HepG2 (cell line): ENCODE results near the gene CACNG7. TPM values are rescaled to one million over a fixed set of nuclear protein-coding genes. Genes with fewer than 3 reads are reported as not detected.

ENCODE experiments used
- BHLHE40 ChIP-seq: IDR thresholded peaks from 2 replicates; pipeline ENCODE4 v1.6.1; 2011; ENCODE audit warnings: low read length, improper control_type of control experiment
- CBFB ChIP-seq: sonication (generic); formaldehyde crosslinking; IDR thresholded peaks from 2 replicates; pipeline ENCODE4 v1.4.0; 2020; ENCODE audit warnings: missing genetic modification reagents
- CEBPG ChIP-seq: IDR thresholded peaks from 2 replicates; pipeline ENCODE4 v1.6.1; 2016
- CHD2 ChIP-seq: IDR thresholded peaks from 2 replicates; pipeline ENCODE4 v1.6.1; 2011; ENCODE audit warnings: low read depth, low read length, improper control_type of control experiment
- FOXP1 ChIP-seq, 2 experiments: fragments of 450-650 bp in 1 of 2; IDR thresholded peaks; 2 replicates each; pipeline ENCODE4 v1.6.1; 2017 to 2018; ENCODE audit warnings: antibody characterized with exemption in 1 of 2
- HMGA1 ChIP-seq: sonication (generic); formaldehyde crosslinking; conservative IDR thresholded peaks from 2 replicates; pipeline ENCODE4 v1.4.0; 2020; ENCODE audit warnings: missing genetic modification reagents
- HNRNPH1 ChIP-seq: fragments of 200-400 bp; formaldehyde crosslinking; optimal IDR thresholded peaks from 2 replicates; pipeline ENCODE3; 2017; ENCODE audit warnings: mild to moderate bottlenecking, low read depth, low read length
- ISX ChIP-seq: sonication (generic); formaldehyde crosslinking; conservative IDR thresholded peaks from 2 replicates; pipeline ENCODE4 v1.5.0; 2020; ENCODE audit warnings: missing genetic modification reagents
- MXD4 ChIP-seq: IDR thresholded peaks from 2 replicates; pipeline ENCODE4 v1.6.1; 2016; ENCODE audit warnings: mild to moderate bottlenecking, missing biosample characterization, missing genetic modification reagents
- MYC ChIP-seq: sonication (generic); formaldehyde crosslinking; IDR thresholded peaks from 2 replicates; pipeline ENCODE4 v1.9.0; 2021; ENCODE audit warnings: missing genetic modification reagents, borderline replicate concordance
- STAG1 ChIP-seq: sonication (generic); formaldehyde crosslinking; IDR thresholded peaks from 2 replicates; pipeline ENCODE4 v1.4.0; 2020; ENCODE audit warnings: missing genetic modification reagents
- TCF7L2 ChIP-seq: IDR thresholded peaks from 2 replicates; pipeline ENCODE4 v1.6.1; 2011; ENCODE audit warnings: mild to moderate bottlenecking, low read depth, low read length, moderate library complexity
- TEAD2 ChIP-seq: sonication (generic); formaldehyde crosslinking; IDR thresholded peaks from 2 replicates; pipeline ENCODE4 v1.9.0; 2021; ENCODE audit warnings: missing genetic modification reagents
- TFE3 ChIP-seq: IDR thresholded peaks from 2 replicates; pipeline ENCODE4 v1.6.1; 2016
- ZBTB40 ChIP-seq, 2 experiments: fragments of 450-650 bp in 1 of 2; sonication (generic) in 1 of 2; formaldehyde crosslinking in 1 of 2; IDR thresholded peaks; 2 replicates each; pipeline versions ENCODE4 v1.6.1 to v1.8.0; 2016 to 2022; ENCODE audit warnings: antibody characterized with exemption in 1 of 2, mild to moderate bottlenecking in 1 of 2, missing genetic modification reagents in 1 of 2
- ZFP37 ChIP-seq: sonication (generic); formaldehyde crosslinking; IDR thresholded peaks from 2 replicates; pipeline ENCODE4 v1.4.0; 2020; ENCODE audit warnings: missing genetic modification reagents, borderline replicate concordance
- ZNF136 ChIP-seq: sonication (generic); formaldehyde crosslinking; IDR thresholded peaks from 2 replicates; pipeline ENCODE4 v1.8.1; 2022; ENCODE audit warnings: low read depth, mild to moderate bottlenecking, moderate library complexity, missing genetic modification reagents
- ZNF24 ChIP-seq: fragments of 450-650 bp; IDR thresholded peaks from 2 replicates; pipeline ENCODE4 v1.6.1; 2017; ENCODE audit warnings: antibody characterized with exemption, mild to moderate bottlenecking
- ZNF333 ChIP-seq: sonication (generic); formaldehyde crosslinking; IDR thresholded peaks from 2 replicates; pipeline ENCODE4 v1.4.0; 2020; ENCODE audit warnings: mild to moderate bottlenecking, missing genetic modification reagents, borderline replicate concordance
- ZNF777 ChIP-seq: sonication (generic); formaldehyde crosslinking; IDR thresholded peaks from 2 replicates; pipeline ENCODE4 v1.4.0; 2020; ENCODE audit warnings: missing genetic modification reagents
- polyA plus RNA-seq, 8 experiments: library from polyadenylated mRNA; depleted of rRNA in 3 of 8; stranded (reverse) in 7 of 8; unstranded in 1 of 8; fragments of >200 nt; fragmentation: Illumina TruSeq in 4 of 8; extraction: Trizol in 4 of 8; gene quantifications; 2 replicates each; pipeline versions ENCODE4 v1.2.1 to v1.2.3, GENCODE V29; 2011 to 2016; ENCODE audit warnings: low read depth in 4 of 8, missing spikeins in 1 of 8, mixed read lengths in 1 of 8; ENCODE audit not compliant: insufficient read depth in 1 of 8
- total RNA-seq, 5 experiments: library from RNA; depleted of rRNA; stranded (reverse); fragments of >200 nt; fragmentation: Illumina TruSeq; extraction: Trizol; gene quantifications; 2 replicates each; pipeline ENCODE4 v1.2.3, GENCODE V29; 2016; ENCODE audit warnings: low read depth in 1 of 5

Gene CACNG7
- total and polyA plus RNA-seq, 2 of the 13 experiments (the other 11 are each of a cell fraction or from before 2014, with no cell fraction given): not detected

- TF ChIP-seq ZBTB40 (IDR thresholded peaks at IDR 0.05) (no peak), ZBTB40 (CRISPR knock-in tag; IDR thresholded peaks at IDR 0.05) (peak; percentile 25), ZFP37 (CRISPR knock-in tag) (no peak), BHLHE40 (peak; percentile 33; the same call in 1 of the 2 replicates), TCF7L2 (no peak), ZNF333 (CRISPR knock-in tag) (no peak), CHD2 (no peak; the same call in 1 of the 2 replicates), CEBPG (CRISPR knock-in tag) (no peak), HNRNPH1 (no peak), MXD4 (CRISPR knock-in tag) (peak; percentile 56; the same call in 1 of the 2 replicates), ZNF136 (CRISPR knock-in tag) (no peak), FOXP1 (IDR thresholded peaks at IDR 0.05) (no peak), FOXP1 (CRISPR knock-in tag; IDR thresholded peaks at IDR 0.05) (peak; percentile 50; the same call in 1 of the 2 replicates), MYC (no peak; the same call in 1 of the 2 replicates), HMGA1 (CRISPR knock-in tag) (no peak), TFE3 (CRISPR knock-in tag) (no peak), ZNF777 (CRISPR knock-in tag) (no peak), CBFB (CRISPR knock-in tag) (0 out of 2 replicates have a peak, but pooled peaks have one; percentile 43), TEAD2 (CRISPR knock-in tag) (no peak), ZNF24 (no peak), ISX (CRISPR knock-in tag) (no peak), STAG1 (CRISPR knock-in tag) (no peak)
These were observed 41.6 kb upstream of the CACNG7 start, which contains the start of gene MYADM (continued) for GRCh38 chr19:53867225-53868090.
